Measurements from ENCODE around the gene GYS2. TPM values are rescaled to one million over a fixed set of nuclear protein-coding genes. Genes with fewer than 3 reads are reported as not detected.

The GYS2 gene
- total RNA-seq, 1 donor from 2014 or later = not detected

DNA sequence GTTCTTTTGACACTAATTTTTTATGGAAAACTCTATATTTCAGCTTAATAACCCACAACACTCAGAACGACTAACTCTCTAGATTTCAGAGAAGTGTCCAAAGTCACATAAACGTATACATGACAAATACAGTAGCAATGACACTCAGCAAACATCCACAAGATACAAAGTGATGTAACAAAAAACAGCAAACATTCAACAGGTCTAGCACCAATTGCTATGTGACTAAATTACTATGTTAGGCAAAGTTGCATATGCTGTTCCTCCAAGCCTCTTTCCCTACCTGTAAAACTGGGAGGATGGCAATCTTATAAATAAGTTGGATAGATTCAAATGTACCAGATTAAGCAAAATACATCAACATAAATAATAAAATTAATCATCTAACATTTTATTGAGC, 104.9 kb downstream of the GYS2 start:
- no peaks in the 10 kb centered on the region for H3K9me3 Mint-ChIP-seq (ENCODE audit: unreplicated experiment)
- no peak overlapping the region for H3K4me3 Mint-ChIP-seq (ENCODE audit: unreplicated experiment)

More for the DNA sequence above, 104.9 kb downstream of the GYS2 start:
- H3K4me3 ChIP-seq (ENCODE audit: insufficient read depth, low read depth, low read length) = peak overlapping the region; percentile 92
- DNase-seq (ENCODE audit: low read depth) = no peak
- H3K36me3 Mint-ChIP-seq (ENCODE audit: low read depth, unreplicated experiment) = peaks cover 15% of the 10 kb centered on the region
- H3K4me2 ChIP-seq (ENCODE audit: low read length) = peak overlapping the region; percentile 97
- H3K4me1 Mint-ChIP-seq (ENCODE audit: low read depth, unreplicated experiment) = peaks cover 19% of the 10 kb centered on the region
- H3K9ac ChIP-seq (ENCODE audit: low read length) = peak overlapping the region; percentile 9
- no peak for TF ChIP-seq EZH2 (IDR thresholded peaks at IDR 0.05; ENCODE audit: insufficient read depth, low read length)
- no peak for TF ChIP-seq CTCF (IDR thresholded peaks at IDR 0.05; ENCODE audit: insufficient read depth, low read depth, low read length)
- no peak overlapping the region for H2AFZ ChIP-seq (ENCODE audit: low read depth, low read length)
- no peaks in the 10 kb centered on the region for H3K9me3 ChIP-seq (ENCODE audit: insufficient read depth, low read depth, low read length)
- no peaks in the 10 kb centered on the region for H3K27me3 Mint-ChIP-seq (ENCODE audit: low read depth, unreplicated experiment)
- peaks cover 15% of the 10 kb centered on the region for H3K4me1 ChIP-seq (ENCODE audit: insufficient read depth, low read length)
- no peak for FAIRE-seq
- peaks cover 31% of the 10 kb centered on the region for H3K36me3 ChIP-seq (ENCODE audit: insufficient read depth, low read length)
- peaks cover 26% of the 10 kb centered on the region for H4K20me1 ChIP-seq (ENCODE audit: insufficient read depth, low read length)
- H3K79me2 ChIP-seq (ENCODE audit: insufficient read depth, low read length) = peaks cover 84% of the 10 kb centered on the region
- no peak overlapping the region for H3K27ac ChIP-seq (ENCODE audit: low read depth, low read length)
- no peaks in the 10 kb centered on the region for H3K27me3 ChIP-seq (ENCODE audit: insufficient read depth, low read length)
- H3K27ac Mint-ChIP-seq (ENCODE audit: unreplicated experiment) = no peak overlapping the region

Other genes with a start within 250 kb of the GYS2 start
- gene IAPP, start 231.9 kb downstream of the GYS2 start, total RNA-seq = not detected in 2 replicates
- gene PYROXD1, start 167.2 kb downstream of the GYS2 start, total RNA-seq = 10.9 and 11.3 TPM in 2 replicates
- 49.1 and 49.7 TPM in 2 replicates for gene RECQL, start 103.2 kb downstream of the GYS2 start, total RNA-seq
- gene GOLT1B, start 103.1 kb downstream of the GYS2 start, total RNA-seq = 90.3 and 93.5 TPM in 2 replicates
- 19.8 and 26.1 TPM in 2 replicates for gene SPX, start 78.6 kb downstream of the GYS2 start, total RNA-seq
- 698 and 775 TPM in 2 replicates for gene LDHB, start 53.0 kb upstream of the GYS2 start, total RNA-seq
- 0.93 and 1.0 TPM in 2 replicates for gene KCNJ8, start 169.9 kb upstream of the GYS2 start, total RNA-seq

Measured in astrocyte (in vitro differentiated cells and primary cell).